NCI-H2227 treated with DMSO at 0.1 percent for 48 hours (cell line): Measurements from ENCODE around the gene SLC12A8.

Source experiments
- DNase-seq: peaks from one replicate; lab custom pipeline; 2025; lab: John Stamatoyannopoulos, UW

SLC12A8 gene

DNA sequence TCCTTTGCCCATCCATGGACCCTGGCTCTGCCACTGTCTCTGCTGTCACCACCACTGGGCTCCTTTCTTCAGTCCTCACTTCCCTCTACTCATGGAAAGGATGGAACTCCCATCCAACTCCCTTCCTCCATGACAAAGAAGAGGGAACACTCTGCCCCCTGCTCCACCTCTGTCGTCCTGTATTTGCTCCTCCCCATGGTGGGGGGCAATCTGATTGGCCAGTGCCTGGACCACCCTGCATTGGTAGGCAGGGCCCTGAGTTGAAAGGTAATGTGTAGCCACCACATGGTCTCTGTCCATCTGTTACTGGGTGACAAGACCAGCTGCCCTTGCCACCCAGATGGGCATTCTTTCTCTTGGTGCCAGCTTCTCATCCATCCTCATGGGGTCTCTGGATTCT is 136.1 kb downstream of the SLC12A8 start:
- DNase-seq = no peak

DNA sequence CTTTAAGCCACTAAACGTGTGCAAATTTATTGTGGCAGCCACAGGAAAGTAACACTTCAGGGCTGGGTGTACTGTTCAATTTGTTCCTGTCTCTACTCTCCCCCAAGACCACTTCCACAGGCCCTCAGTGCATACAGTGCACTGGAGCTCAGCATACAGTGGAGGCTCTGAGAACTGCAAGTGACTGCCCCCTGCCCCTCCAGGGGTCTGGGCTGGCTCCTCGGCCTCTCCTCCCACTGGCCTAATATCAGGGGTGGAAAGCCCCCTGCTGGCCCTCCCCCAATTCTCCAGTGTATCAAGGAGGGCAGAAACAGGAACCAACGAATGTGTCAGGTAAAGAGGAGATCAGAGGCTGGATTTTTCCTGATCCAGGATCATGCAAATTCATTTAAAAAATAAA is 136.8 kb downstream of the SLC12A8 start:
- DNase-seq = no peak

DNA sequence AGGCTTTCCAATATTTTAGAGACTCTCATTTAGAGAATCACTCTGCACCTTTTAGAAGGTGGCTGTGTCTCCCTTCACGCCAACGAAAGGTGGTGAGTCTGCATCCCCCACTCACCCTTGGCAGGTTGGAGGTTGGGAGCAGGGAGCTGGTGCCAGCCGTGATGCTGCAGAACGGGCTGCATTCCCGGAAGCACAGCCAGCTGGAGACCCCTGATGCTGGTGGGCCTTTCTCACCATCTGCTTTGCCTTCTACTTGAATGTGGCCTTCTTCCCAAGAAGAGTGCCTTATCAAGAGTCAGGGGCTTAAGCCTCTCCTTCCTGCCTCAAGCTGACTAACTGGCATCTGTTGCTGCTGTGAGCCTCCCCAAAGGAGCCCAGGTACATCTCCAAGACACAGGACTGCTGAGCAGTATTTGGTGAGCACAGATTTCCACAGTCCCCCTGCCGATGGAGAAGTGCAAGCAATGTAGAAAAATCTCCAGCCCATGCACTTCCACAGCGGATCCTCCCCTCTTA is 139.1 kb downstream of the SLC12A8 start:
- DNase-seq = no peak

DNA sequence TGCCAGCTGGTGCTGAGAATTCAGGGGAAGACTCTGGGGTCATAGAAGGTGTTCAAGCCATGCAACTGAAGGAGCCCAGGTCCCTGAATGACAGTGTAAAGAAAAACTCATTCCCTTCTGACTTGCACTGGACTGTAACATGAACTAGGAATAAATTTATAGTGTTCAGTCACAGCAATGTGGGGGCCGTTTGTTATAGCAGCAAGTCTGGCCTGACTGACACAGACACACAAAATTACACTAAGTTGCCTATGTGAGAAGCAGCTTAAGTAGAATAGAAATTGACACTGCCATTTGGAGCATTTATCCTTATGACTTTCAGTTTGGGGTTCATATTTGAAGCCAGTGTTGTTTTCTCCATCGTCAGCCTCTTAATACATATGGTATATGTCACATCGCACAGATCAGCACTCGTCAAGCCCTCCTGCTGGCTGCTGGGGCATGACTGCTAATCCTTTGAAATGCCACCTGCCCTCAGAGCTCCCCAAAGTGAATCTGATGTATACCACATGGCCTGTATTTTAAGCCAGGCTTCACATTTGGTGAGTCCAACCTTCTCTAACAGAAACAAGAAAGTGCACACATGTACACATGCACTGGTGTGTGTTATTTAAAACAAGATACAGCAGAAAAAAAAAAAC is 139.7 kb downstream of the SLC12A8 start:
- no peak for DNase-seq

DNA sequence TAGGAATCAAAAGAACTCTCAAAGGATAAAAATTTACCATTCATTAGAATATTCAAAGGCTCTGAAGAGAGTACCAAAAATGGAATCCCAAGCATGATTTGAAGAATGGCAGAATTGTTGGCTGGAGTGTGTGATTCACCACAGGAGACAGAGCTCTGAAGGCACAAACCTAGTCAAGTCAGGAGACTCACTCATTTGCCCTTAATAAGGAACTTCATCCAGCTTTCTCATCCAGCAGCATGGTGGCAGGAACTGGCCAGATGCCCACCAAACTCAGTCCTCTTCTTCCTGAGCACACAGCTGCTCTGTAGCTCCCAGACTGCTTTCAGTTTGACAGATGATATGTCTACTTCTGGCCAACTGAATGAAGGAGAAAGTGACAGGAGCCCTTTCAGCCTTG is 140.2 kb downstream of the SLC12A8 start:
- DNase-seq = no peak

DNA sequence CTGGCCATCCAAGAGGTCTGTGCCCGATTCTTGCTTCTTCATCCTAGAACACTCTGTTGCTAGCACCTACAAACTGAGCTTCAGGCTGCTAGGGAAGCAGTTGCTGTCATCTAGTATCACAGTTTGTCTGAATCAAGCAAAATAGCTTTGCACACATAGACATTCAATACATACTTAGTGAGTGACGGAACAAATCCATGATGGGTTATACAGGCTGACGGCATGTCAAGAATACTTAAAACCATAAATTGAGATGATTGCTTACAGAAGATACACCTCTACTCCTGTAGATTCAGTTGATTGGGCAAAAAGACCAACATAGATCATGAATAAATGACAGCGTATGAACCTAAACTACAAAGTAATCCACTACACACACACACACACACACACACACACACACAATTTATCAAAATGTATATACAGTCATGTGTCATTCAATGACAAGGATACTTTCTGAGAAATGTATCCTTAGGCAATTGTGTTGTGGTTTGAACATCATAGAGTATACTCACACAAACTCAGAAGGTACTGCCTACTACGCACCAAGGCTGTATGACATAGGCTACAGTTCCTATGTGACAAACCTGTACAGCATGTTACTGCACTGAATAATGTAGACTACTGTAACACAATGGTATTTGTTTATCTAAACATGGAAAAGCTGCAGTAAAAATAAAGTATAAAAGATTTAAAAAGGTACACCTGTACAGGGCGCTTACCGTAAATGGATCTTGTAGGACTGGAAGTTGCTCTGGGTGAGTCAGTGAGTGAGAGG is 142.4 kb downstream of the SLC12A8 start:
- DNase-seq = no peak

DNA sequence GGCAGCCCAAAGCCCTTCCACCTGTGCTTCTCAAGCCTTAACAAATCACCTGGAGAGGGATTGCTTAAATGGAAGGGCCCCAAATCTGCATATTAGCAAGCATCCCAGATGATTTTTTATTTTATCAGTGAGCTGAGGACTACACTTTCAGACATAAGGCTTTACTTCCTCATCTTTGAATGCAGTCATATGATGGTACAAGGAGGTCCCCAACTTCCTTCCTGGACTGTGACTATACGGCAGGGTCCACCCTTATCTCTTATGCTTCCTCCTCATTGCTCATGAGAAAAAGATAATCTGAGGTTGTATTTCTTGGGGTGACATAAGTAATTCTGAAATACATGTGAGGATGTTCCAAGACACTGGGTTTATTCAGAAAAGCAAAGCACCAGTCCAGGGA is 143.1 kb downstream of the SLC12A8 start:
- DNase-seq = no peak

DNA sequence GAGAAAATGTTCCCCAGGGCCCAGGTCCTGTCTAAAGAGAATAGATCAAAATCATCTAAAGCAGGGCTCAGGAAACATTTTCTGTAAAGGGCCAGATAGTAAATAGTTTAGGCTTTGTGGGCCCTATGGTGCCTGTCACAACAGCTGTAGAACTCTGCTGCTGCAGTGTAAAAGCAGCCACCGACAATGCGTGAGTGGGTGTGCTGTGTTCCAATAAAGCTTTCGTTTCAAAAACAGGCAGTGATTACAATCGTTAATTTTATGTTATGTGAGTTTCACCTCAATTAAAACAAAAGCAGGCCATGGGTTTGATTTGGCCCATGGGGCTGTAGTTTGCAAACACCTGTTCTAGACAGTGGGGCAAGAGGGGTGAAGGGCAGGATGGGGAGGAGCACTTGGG is 144.3 kb downstream of the SLC12A8 start:
- DNase-seq = no peak

DNA sequence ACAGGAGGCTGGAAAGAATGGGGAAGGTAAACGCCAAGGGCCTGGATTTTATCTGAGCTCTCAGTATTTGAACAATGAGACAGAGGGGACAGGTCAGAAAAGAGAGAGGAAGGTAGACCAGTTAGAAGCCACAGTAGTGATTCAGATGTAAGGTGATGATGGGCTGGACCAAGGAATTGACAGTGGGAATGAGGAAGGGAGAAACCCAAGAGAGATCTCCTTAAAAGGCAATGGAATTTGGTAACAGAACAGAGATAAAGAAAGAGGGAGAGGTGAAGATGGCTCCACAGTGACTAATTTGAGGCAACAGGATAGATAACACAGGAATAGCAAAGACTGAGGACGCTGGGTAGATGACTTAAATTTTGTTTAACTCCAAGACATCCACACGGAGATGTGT is 145.3 kb downstream of the SLC12A8 start:
- DNase-seq = no peak

DNA sequence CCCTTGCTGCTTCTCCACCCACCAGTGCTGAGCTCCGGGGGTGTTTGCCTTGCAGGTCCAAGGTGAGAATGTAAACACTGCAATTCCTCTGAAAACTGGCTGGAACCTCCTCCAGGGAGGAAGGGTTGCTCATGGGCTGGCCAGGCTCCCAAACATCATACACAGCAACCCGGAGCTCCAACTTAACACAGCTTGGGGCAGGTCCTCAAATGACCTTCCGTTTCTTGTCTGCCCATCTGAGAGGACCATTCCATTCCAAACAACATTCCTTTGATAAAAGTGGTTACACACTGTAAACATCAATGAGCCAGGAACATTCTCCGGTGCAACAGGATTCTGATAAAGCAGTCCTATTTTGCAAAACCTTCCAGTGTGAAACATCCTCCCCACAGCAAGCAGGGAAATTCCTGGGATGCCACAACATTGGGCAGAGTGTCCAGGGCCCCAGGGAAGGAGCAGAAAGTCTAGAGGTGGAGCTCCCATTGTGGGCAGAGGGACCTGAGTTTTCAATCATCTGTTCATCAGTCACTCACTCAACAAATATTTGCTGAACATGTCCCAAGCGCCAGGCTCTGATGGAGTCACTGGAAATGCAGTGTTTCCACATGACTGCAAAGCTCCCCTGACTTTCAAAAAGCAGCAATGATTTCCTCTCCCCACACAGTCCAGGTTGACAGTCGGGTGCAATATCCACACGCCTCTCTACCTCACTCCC is 149.5 kb downstream of the SLC12A8 start:
- DNase-seq = no peak

DNA sequence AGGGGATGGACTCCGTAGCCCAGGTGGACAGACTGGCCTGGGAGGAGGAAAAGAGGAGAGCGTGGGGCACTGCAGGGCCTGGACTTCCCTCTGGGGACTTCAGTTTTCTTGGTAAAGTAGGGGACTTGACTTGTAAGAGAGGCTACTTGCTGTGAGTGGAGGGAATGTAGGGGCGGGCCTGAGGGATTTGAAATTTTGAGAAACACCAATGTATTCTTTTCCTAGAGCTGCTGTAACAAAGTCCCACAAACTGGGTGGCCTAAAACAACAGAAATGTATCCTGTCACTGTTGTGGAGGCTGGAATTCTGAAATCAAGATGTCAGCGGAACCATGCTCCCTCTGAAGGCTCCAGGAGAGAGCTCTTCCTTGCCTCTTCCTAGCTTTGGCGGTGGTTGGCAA is 150.9 kb downstream of the SLC12A8 start:
- no peak for DNase-seq

DNA sequence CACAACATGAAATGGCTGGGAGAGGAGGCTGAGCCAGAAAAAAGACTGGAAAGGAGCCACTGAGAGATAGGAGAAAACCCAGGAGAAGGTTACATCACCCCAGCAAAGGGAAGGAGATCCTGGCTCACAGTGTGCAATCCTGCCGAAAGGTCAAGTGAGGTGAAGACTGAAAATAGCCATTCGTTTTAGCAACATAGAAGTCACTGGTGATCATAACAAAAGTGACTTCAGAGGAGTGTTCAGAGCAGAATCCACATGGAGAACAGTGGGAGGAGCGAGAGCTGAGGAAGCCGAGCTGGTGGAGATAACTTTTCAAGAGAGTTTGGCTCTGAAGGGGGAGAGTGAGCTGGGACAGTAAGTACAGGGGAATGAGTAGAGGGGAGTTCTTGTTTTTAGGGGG is 151.4 kb downstream of the SLC12A8 start:
- no peak for DNase-seq

DNA sequence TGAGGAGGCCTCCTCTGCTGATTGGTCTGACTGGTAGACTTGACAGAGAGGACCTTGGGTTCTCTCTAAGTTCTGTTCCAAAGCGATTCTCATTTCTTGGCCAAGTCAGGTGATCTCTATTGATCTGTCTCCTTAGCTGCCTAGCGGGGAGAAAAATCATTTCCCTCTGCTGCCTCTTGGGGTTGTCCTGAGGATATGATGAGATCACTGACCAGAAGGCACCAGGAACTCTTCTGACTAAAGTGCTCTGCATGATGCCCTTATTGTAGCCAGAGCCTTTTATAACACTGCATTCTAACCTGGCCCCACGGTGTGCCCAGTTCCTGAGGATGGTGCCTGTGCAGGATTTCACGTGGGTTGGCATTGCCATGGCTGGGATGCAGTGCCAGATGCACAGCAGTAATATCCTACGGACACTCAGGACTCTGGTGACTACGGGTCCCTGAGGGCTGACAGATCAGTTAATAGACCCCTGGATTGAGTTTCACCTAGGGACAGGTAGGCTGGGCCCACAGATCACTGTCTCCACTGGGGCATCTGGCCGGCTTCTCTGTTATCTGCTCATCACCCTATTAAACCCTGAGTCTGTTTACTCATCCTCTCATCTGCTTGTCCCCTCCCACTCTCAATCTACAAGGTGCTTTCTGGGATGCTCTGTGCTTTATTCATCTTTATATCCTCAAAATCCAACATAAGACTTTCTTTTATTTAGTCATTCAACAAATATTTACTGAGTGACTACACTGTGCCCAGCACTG is 152.9 kb downstream of the SLC12A8 start:
- DNase-seq = no peak

DNA sequence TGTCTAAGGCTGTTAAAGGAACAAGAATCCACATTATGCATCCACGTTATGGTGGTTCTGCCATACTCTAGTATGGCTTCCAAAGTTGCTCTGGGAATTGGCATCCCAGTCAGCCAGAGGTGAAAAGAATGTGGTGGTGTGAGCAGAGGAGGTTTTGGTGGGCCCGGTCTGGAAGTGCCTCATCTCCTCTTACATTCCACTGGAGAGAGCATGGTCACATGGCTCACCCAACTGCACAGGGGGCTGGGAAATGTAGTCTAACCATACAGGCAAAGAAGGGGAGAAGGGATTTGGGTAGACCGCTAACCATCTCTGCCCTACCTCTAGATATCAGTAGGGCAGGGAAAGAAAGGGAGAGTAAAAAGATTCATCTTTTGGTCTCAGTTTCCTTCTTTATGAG is 153.6 kb downstream of the SLC12A8 start:
- DNase-seq = no peak

DNA sequence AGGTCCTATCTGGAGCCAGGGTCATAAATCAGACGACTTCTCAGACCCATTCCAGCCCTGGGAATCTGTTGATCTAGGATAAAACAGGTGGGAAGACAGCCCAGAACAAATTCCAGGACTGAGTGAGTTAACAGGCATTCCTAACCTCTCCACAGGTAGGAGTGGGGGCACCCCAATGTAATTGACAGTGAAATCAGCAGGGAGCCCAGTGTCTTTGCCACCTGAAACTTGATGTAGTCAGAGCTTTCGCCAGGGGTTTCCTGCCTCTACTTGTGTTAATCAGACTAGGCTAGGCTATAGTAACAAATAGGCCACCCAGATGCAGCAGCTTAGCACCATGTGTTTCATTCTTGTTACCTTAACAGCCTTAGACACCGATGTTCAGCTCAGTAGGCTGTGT is 154.0 kb downstream of the SLC12A8 start:
- no peak for DNase-seq

DNA sequence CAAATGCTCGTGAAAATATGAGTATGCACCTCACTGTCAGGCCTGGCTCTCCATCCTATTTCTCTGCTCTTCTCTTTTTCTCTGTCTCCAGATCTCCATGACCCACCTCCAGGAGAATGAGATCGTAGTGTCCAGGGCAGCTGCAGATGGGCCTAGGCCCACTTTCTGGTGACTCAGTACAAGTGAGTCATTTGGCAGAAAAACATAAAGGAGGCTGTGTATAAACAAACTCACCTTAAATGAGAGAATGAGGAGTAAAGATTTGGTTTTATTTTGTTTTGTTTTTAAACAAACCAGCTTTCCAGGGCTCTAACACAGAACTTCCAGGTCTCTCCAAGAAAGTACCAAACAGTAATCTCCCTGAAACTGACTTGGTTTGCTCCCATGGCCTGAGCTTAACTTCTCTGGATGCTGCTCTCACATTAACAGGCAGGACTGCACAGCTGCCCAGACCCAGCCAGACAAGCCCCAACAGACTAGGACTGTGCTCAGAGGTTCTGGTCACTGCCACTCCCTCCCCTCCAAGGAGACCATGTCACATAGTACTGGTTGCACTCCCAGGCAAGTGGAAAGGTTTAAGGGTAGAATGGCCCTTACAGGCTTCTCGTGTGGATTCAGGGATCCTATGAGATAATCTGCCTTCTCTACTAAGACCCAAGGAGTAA is 155.2 kb downstream of the SLC12A8 start:
- DNase-seq = no peak

DNA sequence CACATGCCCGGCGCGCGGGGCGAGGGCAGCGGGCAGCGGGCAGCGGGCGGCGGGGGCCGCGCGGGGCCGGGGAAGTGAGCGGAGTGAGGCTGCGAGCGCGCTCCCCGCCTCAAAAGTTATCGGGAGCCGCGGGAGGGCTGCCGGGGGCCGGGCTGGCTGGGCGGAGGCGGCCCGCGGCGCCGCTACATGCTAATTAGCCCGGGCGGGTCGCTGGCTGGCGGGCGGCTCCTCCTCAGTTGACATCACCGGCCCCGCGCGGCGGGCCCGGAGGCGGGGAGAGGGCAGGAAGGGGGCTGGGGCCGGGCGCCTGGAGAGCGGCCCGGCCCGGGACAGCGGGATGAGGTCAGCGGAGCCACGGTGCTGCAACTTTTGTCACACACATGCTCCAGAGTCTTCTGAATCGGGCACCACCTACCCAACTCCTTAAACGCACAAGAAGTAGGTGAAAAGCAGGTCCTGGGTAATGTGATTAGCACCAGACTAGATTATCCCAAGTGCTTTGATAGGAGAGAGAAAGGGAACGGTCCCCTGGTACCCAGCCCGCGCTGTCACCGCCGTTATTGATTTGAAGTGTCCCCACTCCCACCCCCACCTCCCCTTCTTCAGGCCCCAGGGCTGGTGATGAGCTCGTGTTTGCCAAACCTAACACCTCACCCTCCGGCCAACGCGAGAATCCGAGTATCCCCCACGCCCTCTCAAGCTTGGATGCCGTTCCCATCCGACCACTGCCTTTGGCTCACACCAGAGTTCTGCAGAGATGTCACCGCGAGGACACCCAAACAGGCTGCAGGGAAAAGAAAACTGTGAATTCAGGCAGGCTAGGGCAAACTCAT is 156.4 kb downstream of the SLC12A8 start, which contains the start of gene HEG1:
Gene HEG1, minus strand, starts transcription at position 85 of the 833 bp plus-strand sequence. CDS start 107 bp downstream, outside the sequence.
- DNase-seq = peak; percentile 11

DNA sequence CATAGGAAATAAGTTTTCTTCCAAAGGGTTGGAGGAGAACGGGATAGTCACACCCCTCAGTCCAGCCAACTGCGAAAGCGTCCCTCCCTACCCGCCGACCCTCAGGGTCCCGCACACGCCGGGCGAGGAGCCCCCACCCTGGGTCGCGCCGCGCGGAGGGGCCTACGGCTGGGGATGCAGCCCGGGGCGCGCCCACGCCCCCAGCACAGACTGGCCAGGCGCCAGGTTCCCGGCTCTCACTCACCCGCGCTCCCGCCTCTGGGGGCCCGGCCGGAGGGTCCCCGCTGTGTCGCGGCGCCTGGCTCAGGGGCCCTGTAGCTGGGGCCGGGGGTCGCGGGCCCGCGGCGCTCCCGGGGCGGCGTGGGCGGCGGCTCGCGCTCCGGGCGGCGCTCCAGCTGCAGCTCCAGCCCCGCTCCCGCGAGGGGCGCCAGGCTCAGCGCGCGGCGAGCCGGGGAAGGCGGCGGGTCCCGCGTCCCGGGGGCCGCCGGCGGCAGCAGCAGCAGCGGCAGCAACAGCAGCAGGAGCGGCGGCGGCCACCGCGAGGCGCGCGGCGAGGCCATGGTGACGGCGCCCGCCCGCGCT is 157.1 kb downstream of the SLC12A8 start:
- no peak for DNase-seq

DNA sequence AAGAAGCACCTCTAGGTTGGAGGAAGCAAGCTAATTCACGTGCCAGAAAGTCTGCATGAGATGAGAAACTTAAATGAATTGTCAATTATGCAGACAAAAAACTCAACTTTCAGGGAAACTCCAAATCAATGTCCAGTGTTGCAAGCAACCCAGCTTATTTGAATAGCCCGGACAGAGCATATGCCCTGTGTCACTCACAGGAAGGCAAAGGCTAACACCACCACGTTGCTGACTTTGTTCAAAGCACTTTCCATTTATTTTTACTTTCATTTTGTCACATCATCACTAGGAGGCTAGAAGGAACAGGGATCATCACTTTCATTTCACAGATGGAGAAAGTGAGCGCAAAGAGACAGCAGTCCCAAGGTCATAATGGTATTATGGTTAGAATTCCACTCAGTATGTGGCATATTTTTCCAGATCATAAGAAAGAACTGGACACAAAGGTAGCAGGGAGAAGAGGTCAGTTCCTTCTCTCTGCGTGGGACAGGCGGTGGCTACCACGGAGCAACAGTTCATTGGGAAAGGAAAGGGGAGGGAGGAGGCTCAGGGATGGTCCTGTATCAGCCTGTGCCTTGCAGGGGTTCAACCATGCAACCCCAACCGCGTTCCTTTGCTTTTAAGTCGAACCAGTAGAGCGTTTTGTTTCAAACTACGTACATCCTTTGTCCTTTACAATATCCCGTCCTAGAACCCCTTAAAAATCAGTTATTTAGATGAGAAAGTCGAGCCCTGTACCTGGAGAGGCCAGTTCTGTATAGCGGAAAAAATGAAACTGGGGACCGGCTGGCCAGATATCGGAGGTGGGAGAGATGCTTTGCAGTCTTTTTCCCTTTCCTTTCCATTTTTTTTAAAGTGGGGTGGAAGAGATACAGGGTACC is 157.9 kb downstream of the SLC12A8 start:
- no peak for DNase-seq
